CD4-positive, alpha-beta T cell treated with Interleukin-21 for 1 hour (primary cell): ENCODE results near the gene RABGAP1L.

Experiments used
- DNase-seq: peaks from one replicate; pipeline ENCODE4 v3.0.0-alpha.2; 2020

RABGAP1L gene

DNA sequence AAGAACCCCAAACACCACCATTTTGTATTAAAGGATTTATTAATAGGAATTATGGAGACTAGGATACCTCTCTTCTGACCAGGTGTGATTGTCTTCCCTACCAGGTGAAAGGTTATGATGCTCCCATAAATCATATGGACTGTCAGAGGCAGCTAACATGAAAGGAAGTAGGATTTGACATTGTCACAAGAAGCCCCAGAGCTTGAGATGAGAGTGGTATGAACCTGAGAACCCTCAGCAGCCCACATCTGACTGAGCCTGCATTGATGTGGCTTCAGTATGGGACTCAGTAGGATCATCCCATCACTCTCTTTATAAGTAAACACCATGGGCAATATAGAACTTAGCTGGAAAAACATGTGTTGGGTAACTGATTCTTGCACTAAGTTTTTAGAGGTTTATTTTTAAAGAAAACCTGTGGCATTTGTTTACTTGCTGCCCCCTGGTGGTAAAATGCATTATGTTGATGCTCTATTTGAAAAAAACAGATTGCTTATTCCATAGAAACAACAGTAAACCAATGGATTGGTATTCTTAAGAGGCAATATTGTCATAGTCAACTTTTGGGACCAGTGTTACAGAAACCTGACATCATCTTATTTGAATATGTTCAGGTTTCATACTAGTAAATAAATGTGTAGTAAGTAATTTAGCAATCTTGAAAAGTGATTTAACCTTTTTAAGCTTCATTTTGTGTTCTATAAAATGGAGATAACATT is 823.8 kb downstream of the RABGAP1L start:
- DNase-seq = peak; percentile 74

DNA sequence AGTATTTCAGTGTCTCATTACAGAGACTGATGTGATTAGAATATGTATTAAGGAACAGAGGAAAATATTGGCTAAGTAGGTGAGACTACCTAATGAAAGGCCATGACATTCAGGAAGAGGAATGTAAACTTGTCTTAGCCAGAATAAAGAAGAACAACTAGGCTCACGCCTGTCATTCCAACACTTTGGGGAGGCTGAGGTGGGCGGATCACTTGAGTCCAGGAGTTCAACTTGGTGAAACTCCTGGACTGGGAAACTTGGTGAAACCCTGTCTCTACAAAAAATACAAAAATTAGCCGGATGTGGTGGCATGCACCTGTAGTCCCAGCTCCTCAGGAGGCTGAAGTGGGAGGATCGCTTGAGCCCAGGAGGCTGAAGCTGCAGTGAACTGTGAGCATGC is 825.6 kb downstream of the RABGAP1L start:
- no peak for DNase-seq

DNA sequence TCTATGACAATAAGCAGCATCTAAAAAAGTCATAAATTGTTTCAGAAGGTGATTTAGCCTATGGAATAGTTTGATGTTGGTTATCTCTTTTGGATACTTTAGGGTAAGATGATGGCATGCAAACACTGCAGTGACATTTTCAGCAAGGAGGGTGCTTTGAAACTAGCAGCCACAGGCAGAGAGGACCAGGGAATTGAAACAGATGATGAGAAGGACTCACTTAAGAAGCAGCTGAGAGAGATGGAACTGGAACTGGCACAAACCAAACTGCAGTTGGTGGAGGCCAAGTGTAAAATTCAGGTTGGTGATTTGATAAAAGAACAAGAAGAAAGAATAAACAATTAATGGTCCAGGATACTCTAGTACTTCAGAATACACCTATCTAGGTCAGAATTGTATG is 829.2 kb downstream of the RABGAP1L start:
- no peak for DNase-seq

GRCh38 chr1:174988986-174989385 is 829.7 kb downstream of the RABGAP1L start:
- DNase-seq = no peak

GRCh38 chr1:174989536-174990220 is 830.4 kb downstream of the RABGAP1L start:
- no peak for DNase-seq

DNA sequence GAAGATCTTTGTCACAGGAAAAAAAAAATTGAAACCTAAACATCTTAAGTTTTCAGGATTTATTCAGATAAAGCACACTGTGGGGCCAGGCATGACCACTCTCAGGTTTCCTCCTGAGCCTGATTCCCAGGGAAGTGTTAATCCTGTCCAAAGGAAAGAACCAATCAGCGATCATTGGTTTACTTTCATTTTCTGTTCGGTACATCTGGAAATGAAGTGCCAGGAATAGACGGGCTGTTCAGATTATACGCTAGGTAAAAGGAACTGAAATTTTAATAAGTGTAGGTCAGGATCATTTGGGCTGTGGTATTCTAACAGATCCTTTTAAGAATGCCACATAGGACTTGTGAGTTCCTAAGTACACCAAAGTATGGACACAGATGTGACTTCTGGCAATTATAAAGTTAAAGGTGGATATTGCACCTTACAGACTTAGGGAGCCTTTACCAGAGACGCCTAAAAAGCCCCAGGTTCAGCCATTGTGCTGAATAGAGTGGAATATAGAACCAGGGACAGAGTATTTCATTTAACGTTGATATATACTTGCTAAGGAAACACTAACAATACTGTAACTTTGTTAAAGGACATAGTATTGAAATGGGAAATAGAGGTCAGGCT is 831.2 kb downstream of the RABGAP1L start:
- peak; percentile 58 for DNase-seq

DNA sequence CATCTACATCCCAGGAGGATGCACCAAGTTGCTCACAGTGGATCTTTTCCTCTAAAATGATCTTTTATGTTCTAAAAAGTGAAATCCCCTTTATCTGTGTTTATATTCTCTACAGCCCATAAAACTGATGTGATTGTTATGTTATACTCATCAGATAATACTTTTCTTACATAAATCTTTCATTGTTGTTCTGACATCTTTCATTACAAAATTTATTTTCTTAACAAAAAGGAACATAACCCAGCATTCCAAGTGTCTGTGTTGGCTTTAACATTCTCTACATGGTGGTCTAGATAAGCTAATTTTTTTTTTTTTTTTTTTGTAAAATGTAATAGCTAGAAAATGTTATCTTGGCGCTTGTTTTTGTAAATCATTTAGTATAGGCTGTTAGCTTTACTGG is 832.2 kb downstream of the RABGAP1L start:
- DNase-seq = no peak

DNA sequence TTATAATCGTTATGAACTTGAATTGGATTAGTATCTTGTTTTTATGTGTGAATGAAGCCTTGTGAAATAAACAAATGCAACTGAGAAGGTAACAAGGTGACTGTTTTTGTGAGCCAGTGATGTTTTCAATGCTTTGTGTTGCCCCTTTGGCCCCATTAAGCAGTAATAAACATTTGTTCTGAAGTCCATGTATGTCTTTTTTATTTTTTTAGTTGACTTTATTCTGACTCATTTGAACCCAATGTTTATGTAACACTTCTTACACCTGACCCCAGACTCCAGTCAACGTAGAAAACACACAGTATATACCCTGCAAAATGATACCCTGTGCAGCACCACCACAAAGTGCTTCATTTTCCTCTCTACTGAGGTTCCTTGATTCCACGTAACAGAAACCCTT is 835.8 kb downstream of the RABGAP1L start:
- no peak for DNase-seq

DNA sequence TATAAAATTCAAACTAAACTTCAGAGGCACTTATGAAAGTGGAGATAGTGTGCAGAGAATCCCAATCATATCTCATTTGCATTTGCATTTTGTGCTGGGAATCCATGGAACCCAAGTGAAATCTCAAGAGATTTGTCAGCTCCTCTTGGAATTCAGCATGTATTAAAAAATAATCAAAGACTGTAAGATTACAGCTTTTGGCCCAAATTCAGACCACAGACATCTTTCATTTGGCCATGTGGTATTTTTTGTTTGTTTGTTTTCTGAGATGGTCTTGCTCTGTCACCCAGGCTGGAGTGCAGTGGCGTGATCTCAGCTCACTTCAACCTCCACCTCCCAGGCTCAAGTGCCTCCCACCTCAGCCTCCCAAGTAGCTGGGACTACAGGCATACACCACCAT is 836.6 kb downstream of the RABGAP1L start:
- no peak for DNase-seq

DNA sequence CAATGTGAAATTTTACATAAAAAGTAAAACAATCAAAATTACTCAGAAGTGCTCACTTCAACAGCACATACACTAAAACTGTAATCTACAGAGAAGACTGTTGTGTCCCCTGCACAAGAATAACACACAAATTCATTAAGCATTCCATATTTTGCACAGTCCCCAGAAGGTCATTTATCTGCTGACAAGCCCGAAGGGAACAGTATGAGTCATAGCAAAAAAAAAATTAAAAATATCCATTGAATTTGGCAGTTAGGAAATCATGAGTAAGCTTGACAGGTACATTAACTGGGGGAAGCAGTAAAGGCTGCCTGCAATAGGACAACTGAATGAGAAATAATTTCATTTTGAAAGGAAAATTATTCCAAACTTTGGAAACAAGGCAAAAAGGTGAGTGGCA is 837.2 kb downstream of the RABGAP1L start:
- no peak for DNase-seq

DNA sequence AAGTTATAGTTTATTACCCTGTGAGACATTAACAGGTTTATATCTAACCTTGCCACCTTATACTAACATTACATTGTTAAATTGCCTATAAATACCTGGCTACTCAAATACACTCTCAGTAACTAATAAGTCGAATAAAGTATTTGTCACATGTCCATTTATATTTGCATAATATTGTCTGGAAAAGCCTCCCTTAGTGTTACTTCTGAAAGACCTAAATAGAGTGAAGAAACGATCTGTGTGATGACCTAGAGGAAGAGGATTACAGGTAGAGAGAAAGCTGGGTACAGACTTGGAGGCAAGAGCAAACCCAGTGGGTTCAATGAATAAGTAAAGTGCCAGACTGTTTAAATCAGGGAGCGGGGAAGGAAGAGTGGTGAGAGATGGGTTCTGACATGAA is 837.7 kb downstream of the RABGAP1L start:
- no peak for DNase-seq

- DNase-seq = peak; percentile 84
These were observed 839.4 kb downstream of the RABGAP1L start for GRCh38 chr1:174998569-174999215.

DNA sequence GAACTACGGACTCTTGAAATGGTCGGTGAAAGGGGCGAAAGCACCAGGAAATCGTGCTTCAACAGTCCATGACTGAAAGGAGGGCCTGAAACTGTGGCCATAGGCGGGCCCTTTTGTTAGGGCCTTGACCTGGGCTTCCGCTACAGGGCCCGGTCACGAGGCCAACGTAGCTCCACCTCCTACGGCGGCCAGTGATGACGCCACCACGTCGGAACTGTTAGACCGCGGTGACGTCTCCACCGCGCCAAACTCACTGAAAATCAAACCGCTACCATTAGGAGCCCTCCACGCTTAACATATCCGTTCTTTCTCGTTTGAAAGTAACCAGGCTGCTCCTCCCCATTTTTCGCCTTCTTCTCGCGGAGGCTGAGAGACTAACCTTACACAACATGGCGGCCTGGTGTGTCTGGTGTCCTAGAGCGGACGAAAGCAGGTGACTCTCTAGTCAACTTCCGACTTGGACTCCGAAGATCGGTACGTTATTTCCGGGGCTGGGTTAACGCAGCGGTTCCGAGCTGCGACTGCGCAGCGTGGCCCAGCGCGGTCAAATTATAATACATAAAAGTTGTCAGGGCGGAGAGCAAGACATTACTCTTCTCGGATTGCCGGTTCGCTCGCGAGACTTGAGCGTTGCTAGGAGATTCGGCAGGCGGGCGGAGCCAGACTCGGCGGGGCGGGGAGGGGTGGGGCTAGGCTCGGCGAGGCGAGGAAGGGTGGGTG is 840.1 kb downstream of the RABGAP1L start:
- DNase-seq = peak; percentile 99

DNA sequence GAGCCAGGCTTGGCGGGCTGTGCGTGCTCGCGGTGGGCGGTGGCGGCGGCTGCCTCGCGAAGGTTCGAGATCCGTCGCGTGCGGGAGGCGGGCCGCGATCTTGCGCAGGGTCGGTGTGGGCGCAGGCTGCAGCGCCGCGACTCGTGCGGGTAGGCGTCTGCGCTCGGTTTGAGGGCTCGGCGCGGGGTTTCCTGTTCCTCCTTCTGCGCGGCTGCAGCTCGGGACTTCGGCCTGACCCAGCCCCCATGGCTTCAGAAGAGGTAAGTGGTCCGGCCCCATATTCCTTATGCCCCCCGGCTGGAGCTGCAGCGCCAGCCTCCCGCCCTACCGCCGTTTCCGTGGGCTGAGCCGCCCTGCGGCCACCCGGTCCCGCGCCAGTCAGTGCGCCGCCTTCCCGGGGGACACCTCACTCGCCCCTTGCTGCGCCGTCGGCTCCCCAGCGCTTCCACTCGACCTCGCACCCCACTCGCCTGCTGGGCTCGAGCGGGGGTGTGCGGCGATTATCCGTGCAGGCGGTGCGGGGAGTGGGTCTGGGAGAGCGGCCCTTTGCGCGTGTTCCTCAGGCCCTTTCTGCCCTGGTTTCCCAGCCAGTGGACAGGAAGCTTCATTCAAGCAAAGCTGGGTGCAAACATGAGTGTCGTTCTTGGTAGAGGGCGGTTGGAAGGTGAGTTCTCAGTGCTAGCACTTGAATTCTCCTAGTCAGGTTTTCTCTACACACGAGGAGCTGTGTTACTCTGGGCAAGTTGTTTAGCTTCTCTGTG is 840.8 kb downstream of the RABGAP1L start, which contains the start of gene CACYBP:
TSS of gene CACYBP (plus strand) at position 12 of the 761 bp plus-strand sequence. CDS start at position 246, 234 bp downstream.
- peak; percentile 40 for DNase-seq

DNA sequence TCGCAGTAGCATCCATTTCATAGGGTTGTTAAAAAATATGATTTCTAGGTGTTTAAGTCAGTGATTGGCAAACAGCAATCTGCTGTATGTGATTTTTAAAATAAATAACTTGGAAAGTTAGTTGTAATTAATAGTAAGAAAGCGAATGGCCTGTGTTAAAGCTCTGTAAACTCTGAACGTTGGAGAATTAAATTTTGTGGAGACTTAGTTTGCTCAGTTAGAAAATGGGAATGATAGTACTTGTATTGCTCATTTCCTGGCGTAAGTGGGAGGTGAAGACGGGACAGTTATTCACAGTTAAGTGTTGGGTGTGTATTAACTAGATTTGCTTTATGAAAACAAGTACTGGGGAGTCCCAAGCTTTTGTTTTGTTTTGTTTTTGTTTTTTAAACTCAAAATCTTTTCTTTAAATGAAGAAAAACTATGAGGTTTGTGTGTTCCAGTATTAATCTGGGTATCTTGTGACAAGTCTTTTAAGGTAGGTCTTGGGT is 841.4 kb downstream of the RABGAP1L start:
- DNase-seq = no peak

DNA sequence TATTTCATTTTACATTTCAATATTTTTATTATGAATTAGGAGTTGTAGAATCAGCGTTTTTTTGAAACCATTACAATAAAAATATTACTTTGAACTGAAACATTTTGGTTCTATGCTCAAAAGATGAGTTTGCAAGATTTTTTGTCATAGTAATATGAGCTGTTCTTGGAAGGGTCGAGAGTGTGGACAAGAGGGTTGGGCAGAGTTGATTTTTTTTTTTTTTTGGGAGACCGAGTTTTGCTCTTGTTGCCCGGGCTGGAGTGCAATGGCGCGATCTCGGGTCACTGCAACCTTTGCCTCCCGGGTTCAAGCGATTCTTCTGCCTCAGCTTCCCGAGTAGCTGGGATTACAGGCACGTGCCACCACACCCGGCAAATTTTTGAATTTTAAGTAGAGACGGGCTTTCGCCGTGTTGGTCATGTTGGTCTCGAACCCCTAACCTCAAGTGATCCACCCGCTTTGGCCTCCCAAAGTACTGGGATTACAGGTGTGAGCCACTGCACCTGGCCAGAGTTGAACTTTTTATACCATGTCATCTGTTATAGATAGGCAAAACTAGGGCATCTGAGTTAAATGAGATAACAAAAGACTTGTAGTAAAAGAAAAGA is 843.7 kb downstream of the RABGAP1L start:
- no peak for DNase-seq

DNA sequence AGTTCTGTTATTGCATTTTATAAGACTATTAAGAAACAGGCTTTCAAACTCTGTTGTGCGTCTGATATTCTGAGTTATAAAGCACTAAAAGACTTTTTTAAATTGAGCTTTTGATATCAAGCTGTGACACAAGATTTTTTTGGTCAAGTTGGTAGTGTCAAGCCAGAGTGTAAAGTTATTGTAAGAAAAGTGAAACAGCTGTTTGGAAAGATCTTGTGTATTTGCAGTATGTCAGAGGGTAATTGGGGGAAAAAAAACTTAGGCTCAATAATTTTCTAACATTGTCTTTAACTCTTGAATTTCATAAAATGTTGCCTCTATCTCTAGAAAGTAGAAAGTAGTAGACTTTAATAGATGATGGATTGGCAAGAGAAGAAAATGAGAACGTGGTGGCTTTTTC is 844.2 kb downstream of the RABGAP1L start:
- DNase-seq = no peak

DNA sequence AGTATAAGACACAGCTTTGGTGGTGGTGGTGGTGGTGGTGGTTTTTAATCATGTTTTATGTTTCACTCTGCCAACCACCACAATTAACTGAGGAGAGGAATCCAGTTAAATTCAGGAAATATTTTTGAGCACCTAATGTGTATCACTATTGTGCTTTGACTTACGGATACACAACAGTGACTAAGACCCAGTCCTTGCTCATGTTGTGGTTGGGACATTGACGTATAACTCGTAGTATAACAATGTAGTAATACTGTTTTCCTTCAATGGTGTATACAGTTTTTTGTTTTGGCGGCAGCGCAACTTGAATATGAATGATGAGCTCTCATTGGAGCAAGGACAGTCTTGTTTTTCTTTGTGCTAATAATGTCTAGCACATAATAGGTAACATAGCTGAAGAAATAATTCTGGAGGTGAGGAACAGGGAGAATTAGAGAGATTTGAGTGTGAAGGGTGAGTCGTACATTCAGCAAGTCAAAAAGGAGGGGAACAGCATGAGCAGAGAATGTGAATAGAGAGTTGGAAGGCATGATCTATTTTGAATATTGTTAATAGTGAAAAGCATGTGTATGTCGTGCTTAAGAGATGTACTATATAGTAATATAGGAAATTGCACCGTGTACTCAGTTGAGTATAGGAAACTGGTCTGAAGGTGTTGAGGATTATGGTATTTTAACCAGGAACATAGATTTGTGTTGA is 845.9 kb downstream of the RABGAP1L start:
- no peak for DNase-seq

DNA sequence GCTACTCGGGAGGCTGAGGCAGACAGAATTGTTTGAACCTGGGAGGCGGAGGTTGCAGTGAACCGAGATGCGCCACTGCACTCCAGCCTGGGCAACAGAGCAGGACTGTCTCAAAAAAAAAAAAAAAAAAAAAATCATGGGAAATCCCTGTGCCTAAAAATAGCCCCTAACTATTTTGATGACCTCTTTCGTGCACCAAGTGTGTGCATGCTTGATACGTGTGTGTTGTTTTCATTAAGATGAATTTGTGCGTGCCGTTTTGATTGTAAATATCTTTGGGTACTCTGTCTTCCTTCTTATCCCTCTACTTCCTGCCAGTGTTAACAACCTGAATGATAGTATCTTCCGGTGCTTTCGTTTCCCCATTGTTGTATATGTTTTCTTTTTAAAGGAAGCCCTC is 850.2 kb downstream of the RABGAP1L start:
- DNase-seq = no peak

DNA sequence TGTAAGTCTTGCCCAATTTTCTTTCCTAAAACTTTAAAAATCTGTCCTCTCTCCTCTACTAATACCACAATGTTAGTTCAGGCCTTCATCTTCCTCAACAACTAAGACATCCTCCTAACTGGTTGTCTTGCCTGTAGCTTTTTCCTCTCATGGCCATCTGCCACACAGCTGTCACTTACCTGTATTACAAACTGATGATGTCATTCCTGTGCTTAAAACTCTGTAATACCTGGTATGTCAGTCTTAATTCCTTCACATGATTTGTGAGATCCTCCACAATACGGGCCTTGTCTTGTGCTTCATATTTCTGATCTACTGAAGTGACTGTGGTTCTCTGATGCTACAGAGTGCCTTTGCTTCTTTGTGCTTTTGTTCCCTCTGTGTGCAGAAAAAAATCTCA is 854.1 kb downstream of the RABGAP1L start:
- DNase-seq = no peak

GRCh38 chr1:175015243-175015642 is 855.9 kb downstream of the RABGAP1L start:
- DNase-seq = no peak
